ENCODE measurements around the gene LENG9.
A peak's percentile ranks its signal among the peaks of the same experiment; 100 is the strongest.

DNA sequence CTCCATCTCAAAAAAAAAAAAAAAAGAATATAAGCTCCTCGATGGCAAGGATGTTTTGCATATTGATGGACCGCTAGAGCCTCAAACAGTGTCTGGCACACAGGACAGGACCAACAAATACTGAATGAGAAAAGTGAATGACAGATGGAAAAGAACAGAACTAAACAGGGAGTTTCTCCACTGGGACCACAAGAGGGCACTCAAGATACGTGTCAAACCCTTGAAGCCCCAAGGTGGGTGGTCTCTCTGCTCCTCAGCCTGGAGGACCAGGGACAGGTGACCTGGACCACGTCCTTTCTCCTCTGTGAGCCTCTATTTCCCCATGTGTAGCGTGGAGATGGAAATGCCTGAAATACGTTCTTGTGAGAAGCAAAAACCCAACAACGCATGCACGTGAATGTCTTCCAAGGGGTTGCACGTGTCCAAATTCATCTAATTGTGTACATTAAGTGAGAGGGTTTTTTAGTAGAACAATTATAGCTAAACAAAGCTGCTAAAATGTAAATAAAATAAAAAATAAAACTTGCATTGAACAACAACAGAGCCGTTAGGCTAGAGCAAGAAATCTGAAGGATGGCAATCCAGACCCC is 15.2 kb upstream of the LENG9 start:
- TF ChIP-seq, protein P1, sequence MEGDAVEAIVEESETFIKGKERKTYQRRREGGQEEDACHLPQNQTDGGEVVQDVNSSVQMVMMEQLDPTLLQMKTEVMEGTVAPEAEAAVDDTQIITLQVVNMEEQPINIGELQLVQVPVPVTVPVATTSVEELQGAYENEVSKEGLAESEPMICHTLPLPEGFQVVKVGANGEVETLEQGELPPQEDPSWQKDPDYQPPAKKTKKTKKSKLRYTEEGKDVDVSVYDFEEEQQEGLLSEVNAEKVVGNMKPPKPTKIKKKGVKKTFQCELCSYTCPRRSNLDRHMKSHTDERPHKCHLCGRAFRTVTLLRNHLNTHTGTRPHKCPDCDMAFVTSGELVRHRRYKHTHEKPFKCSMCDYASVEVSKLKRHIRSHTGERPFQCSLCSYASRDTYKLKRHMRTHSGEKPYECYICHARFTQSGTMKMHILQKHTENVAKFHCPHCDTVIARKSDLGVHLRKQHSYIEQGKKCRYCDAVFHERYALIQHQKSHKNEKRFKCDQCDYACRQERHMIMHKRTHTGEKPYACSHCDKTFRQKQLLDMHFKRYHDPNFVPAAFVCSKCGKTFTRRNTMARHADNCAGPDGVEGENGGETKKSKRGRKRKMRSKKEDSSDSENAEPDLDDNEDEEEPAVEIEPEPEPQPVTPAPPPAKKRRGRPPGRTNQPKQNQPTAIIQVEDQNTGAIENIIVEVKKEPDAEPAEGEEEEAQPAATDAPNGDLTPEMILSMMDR (IDR thresholded peaks at IDR 0.05; ENCODE audit: insufficient read depth, low read depth, low read length): peak; percentile 55
- no peak for TF ChIP-seq EZH2 (IDR thresholded peaks at IDR 0.05; ENCODE audit: insufficient read depth, low read length)
